K562 treated with DMSO at 1 percent for 12 hours (cell line): ENCODE results near the gene GRB2. TPM values are rescaled to one million over a fixed set of nuclear protein-coding genes. Genes with fewer than 3 reads are reported as not detected.

Experiments
- total RNA-seq: library from RNA; unstranded; fragments of 300-600 nt; gene quantifications from 2 replicates; pipeline ENCODE4 v1.2.3, GENCODE V29; 2022; ENCODE audit not compliant: insufficient read depth

Gene GRB2
- total RNA-seq: 74.1 and 115 TPM in 2 replicates

DNA sequence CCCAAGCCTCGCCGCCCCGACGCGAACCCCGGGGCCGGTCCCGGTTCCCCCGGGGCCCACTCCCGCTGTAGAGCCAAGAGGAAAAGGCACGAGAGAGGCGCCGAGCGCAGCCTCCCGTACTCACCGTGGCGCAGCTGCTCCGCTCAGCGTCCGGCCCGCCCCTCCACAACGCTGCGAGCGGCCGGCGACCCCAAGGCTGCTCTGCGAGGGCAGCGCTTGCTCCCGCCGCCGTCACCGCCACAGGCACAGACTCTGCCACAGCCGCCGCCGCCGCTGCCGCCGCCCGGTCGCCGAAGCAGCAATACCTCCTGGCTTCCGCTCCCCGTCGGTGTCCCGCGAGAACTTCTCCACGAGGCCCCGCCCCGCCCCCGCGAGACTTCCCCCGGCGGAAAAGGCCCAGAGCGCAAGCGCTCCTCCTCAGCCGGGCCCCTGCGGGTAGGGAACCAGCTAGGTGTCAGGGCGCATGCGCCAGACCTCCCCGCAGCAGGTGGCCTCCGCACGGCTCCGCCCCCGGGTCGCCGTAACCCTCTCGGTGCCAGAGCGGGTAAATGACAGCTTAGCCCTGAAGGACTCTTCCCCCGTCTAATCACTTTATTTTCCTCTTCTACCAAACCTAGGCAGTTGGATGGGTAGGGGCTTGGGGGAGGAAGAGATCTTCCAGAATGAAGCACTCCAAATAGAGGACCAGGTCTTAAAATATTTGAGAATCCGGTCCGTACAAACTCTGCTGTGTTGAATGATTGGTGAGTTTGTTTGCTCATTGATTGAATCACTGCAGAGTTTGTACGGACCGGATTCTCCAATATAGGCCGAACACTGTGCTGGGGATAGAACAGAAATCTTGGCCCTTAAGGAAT is at the start of gene GRB2:
TSS of gene GRB2 (minus strand) at position 314 of the 857 bp plus-strand sequence. CDS start 12,050 bp downstream, outside the sequence.

DNA sequence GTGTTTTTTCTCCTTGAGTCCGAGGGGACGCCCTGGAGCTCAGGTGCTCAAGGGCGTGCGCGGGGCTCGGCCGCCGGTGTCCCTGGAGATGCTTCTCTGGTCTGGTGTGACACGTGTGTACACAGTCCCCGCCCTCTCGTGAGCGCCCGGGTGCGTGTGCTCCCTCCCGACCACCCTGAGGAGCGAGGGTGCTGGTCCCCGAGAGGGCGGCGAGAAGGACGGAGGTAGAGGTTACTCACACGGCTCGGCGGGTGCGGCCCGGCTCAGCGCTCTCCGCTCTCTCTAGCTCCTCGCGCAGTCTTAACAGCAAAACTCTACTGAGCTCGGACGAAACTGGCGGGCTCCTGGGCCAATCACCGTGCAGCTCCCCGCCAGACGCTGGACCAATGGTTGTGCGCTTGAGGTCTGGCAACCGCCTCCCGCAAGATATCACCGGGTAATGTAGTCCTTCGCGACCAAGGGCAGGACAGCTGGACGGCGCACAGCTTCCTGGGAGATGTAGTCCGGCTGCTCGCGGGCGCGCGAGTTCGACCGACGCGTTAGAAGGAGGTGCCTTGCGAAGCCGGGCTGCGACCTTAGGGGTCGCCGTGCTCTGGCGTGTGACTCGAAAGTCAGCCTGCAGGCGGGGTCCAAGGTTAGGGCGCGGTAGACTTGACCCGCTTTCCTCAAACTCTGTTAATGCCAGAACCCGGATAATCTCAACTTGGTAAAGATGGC is 116.2 kb downstream of the GRB2 start, which contains the start of gene SLC25A19:
TSS of gene SLC25A19 (minus strand) at position 319 of the 717 bp plus-strand sequence. CDS start 2,669 bp downstream, outside the sequence.

DNA sequence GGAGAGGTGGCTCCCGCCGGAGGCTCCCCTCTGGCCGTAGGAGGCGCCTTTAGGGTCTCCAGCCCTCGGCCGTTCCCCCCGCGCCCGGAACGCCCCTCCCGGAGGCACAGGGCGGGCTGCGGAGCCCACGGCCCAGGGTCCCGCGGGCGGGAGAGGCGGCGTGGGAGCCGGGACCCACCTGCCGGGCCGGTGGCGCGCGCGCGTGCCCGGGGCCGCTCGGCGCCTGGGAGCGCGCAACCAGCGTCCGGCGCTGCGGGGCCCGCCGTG is 134.6 kb downstream of the GRB2 start, which contains the start of gene MIF4GD:
TSS of gene MIF4GD (minus strand) at position 266 of the 267 bp plus-strand sequence. CDS start 1,036 bp downstream, outside the sequence.

Other genes starting within 250 kb of the GRB2 start
- 150 and 159 TPM in 2 replicates for gene SUMO2, start 222.7 kb downstream of the GRB2 start, total RNA-seq
- 67.7 and 89.9 TPM in 2 replicates for gene NUP85, start 200.0 kb downstream of the GRB2 start, total RNA-seq
- gene GGA3, start 144.1 kb downstream of the GRB2 start, total RNA-seq: 27.0 and 59.2 TPM in 2 replicates
- gene MRPS7, start 143.8 kb downstream of the GRB2 start, total RNA-seq: 49.9 and 63.4 TPM in 2 replicates
- gene MIF4GD, start 134.4 kb downstream of the GRB2 start, total RNA-seq: 56.2 and 62.1 TPM in 2 replicates
- 23.4 and 29.5 TPM in 2 replicates for gene SLC25A19, start 116.2 kb downstream of the GRB2 start, total RNA-seq
- 27.0 and 43.8 TPM in 2 replicates for gene TMEM94, start 51.0 kb upstream of the GRB2 start, total RNA-seq
- gene CASKIN2, start 109.9 kb upstream of the GRB2 start, total RNA-seq: 3.5 and 6.5 TPM in 2 replicates
- gene TSEN54, start 110.8 kb upstream of the GRB2 start, total RNA-seq: 32.7 and 48.8 TPM in 2 replicates
- 20.9 and 40.9 TPM in 2 replicates for gene LLGL2, start 120.0 kb upstream of the GRB2 start, total RNA-seq
- 0.31 and 3.8 TPM in 2 replicates for gene MYO15B, start 182.1 kb upstream of the GRB2 start, total RNA-seq
- 1.3 TPM in 1 of 2 replicates, not detected in the other for gene SMIM5, start 227.8 kb upstream of the GRB2 start, total RNA-seq